Ovary (tissue), 9 donors: Measurements from ENCODE around the gene GALNT12. TPM values are rescaled to one million over a fixed set of nuclear protein-coding genes. Genes with fewer than 3 reads are reported as not detected.

Source experiments
- DNase-seq, 5 donors: peaks; one replicate each; pipeline ENCODE4 v3.0.0-alpha.2; 2019 to 2020
- H3K27ac ChIP-seq, 2 donors: fragments of 200-600 bp; one replicate each; pipeline versions ENCODE4 v1.5.1 to v1.8.0; 2019 to 2022
- H3K27me3 ChIP-seq: fragments of 200-600 bp; one replicate; pipeline ENCODE4 v1.8.0; 2022
- H3K36me3 ChIP-seq: fragments of 200-600 bp; sonication (generic); one replicate; pipeline ENCODE4 v1.5.1; 2019
- H3K4me1 ChIP-seq: one replicate; pipeline ENCODE4 v1.8.1; 2013; ENCODE audit warnings: mild to moderate bottlenecking, moderate library complexity; ENCODE audit not compliant: insufficient read depth
- H3K4me3 ChIP-seq: fragments of 200-600 bp; sonication (generic); one replicate; pipeline ENCODE4 v1.5.1; 2017
- H3K9me3 ChIP-seq, 2 donors: fragments of 200-600 bp in 1 of 2; sonication (generic) in 1 of 2; one replicate each; pipeline versions ENCODE4 v1.5.1 to v1.8.1; 2013 to 2019; ENCODE audit warnings: mild to moderate bottlenecking in 1 of 2, moderate library complexity in 1 of 2
- EP300 ChIP-seq: sonication (generic); formaldehyde crosslinking; IDR thresholded peaks from one replicate; pipeline ENCODE4 v1.6.1; 2017; ENCODE audit warnings: antibody characterized with exemption
- POLR2A ChIP-seq: fragments of 450-650 bp; IDR thresholded peaks from one replicate; pipeline ENCODE4 v1.6.1; 2017; ENCODE audit warnings: antibody characterized with exemption, mild to moderate bottlenecking, moderate library complexity
- WGBS, 3 donors: extraction: QIAGEN DNeasy Blood & Tissue Kit in 1 of 3; methylation state at CpG; one replicate each; pipeline versions ENCODE4 v1.1.5 to v1.1.7; 2013 to 2017; 5-methylcytosine and 5-hydroxymethylcytosine counted together
- intact Hi-C, 4 donors: fragments of 100-400 bp; cut with DNase I; formaldehyde crosslinking; loops; one replicate each; pipeline versions ENCODE4 v1.11.0 to v1.15.1; 2022 to 2023
- polyA plus RNA-seq, 2 donors: library from polyadenylated mRNA; stranded (reverse); fragments of 200-250 nt in 1 of 2; fragments of 350-450 nt in 1 of 2; fragmentation: Illumina TruSeq in 1 of 2; extraction: RNeasy Lipid Tissue Mini Kit (QIAGEN cat#74804) in 1 of 2; gene quantifications; one replicate each; pipeline ENCODE4 v1.2.3, GENCODE V29; 2013 to 2014
- total RNA-seq, 7 donors: library from RNA; depleted of rRNA in 2 of 7; stranded (reverse); fragments of >200 nt in 2 of 7; fragmentation: NEBNext Ultra II Directional in 3 of 7; extraction: Animal tissue kit (Norgen Biotek cat#: 25700) in 3 of 7; gene quantifications; one replicate each; pipeline versions ENCODE4 v1.1.0 to v1.2.4, GENCODE V29; 2016 to 2023
- TF ChIP-seq, protein P1 (sequence below), 3 donors: fragments of 450-650 bp in 2 of 3; fragments of 200-600 bp in 1 of 3; IDR thresholded peaks; one replicate each; pipeline versions ENCODE4 v1.5.1 to v1.8.0; 2016 to 2022; ENCODE audit warnings: antibody characterized with exemption in 3 of 3, mild to moderate bottlenecking in 1 of 3
- donor health status: DM: no; HTN: no; CAD: no; lungs with moderate emphysema.
- donor health status: DM: no; HTN: no; CAD: no.
- donor health status: Bipolar disorder and iron deficiency.
- donor health status: DM: yes; HTN: yes; CAD: no.
- donor health status: DM: no; HTN: no; CAD: no.
- donor health status: DM: yes; HTN: yes; CAD: no.

GALNT12 gene
- total and polyA plus RNA-seq, 9 donors: 0.23 to 7.0 (median 1.4) TPM

DNA sequence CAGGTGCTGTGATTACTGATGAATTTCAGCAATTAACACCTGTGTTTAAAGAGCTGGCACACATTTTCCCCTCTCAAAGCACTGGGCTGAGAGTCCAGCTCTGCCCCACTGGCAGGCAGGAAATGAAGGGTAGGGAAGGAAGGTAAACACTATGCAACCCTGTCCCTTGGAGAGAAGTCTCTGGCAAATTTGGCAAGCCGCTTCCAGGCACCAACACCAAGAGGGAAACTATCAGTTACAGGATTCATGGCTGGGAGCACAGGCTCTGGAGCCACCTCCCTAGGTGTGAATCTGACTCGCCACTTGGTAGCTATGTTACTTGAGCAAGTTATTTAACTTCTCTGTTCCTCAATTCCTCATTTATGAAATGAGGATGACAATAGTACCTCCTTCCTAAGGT lies 14.4 kb upstream of the GALNT12 start:
- no peak for DNase-seq
- no peaks in the 10 kb centered on the region for H3K36me3 ChIP-seq
- no peaks in the 10 kb centered on the region for H3K27me3 ChIP-seq
- no peak overlapping the region for H3K27ac ChIP-seq
- no peak overlapping the region for H3K4me3 ChIP-seq
- WGBS, 3 donors: 95 to 98% (median 97%) methylated on average over 2 of the region's 2 CpGs
- intact Hi-C loops: no loop called here
- H3K9me3 ChIP-seq: no peaks in the 10 kb centered on the region
- peaks cover 3% of the 10 kb centered on the region for H3K4me1 ChIP-seq
- TF ChIP-seq EP300: no peak
- TF ChIP-seq, protein P1, sequence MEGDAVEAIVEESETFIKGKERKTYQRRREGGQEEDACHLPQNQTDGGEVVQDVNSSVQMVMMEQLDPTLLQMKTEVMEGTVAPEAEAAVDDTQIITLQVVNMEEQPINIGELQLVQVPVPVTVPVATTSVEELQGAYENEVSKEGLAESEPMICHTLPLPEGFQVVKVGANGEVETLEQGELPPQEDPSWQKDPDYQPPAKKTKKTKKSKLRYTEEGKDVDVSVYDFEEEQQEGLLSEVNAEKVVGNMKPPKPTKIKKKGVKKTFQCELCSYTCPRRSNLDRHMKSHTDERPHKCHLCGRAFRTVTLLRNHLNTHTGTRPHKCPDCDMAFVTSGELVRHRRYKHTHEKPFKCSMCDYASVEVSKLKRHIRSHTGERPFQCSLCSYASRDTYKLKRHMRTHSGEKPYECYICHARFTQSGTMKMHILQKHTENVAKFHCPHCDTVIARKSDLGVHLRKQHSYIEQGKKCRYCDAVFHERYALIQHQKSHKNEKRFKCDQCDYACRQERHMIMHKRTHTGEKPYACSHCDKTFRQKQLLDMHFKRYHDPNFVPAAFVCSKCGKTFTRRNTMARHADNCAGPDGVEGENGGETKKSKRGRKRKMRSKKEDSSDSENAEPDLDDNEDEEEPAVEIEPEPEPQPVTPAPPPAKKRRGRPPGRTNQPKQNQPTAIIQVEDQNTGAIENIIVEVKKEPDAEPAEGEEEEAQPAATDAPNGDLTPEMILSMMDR (IDR thresholded peaks at IDR 0.05): no peak
- no peak for TF ChIP-seq POLR2A

DNA sequence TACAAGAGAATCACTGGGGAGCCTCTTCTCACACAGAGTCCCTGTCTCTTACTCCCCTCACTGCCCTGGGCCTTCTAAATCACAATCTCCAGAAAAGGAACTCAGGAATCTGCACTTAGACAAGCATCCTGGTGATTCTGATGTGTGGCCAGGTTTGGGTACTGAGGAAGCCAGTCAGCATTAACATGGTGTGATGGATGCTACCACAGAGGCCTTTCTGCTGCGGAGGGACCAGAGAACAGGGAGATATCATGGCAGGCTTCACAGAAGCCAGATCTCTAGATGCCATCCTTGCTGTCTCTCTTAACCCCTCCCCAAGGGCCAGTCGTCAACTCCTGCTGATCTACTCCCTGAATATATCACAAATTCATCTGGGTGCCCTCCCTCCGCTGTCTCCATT lies 12.7 kb upstream of the GALNT12 start:
- Histone ChIP-seq H3K4me3 (no peak overlapping the region), H3K36me3 (no peaks in the 10 kb centered on the region), H3K27me3 (no peaks in the 10 kb centered on the region), H3K9me3 (no peaks in the 10 kb centered on the region), H3K4me1 (peaks cover 3% of the 10 kb centered on the region), H3K27ac (no peak overlapping the region)
- intact Hi-C loops: no loop called here
- DNase-seq: no peak
- TF ChIP-seq, protein P1 (IDR thresholded peaks at IDR 0.05): no peak
- no peak for TF ChIP-seq EP300
- TF ChIP-seq POLR2A: no peak
- WGBS, 3 donors: 75 to 86% (median 84%) methylated on average over 3 of the region's 3 CpGs

DNA sequence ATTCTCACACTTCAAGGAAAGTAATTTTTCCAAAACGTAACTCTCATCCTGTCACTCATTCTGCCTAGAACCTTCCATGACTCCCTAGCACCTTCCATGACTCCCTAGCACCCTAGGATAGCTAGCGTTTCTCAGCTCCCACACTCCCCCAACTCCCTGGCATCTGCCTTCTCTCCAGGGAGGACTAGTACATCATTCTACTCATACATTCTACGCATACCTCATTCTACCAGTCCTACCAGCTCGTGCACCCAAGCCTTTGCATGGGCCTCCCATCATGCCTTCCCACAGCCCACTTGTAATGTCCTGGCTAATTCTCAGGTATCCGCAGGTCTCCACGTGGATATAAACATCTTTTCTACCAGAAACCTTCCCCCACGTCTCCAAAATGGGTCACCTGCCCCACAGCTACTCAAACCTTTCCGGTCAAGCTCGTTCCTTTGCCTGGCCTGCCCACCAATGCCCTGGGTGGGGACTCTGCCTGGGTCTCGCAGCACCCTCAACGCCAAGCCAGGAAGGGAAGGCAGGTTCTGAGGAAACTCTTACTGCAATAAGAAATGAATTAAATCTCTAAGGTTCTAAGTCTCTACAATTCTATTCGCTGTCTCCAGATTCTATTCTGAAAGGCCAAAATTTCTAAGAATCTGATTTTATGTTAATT lies 12.0 kb upstream of the GALNT12 start:
- 25 to 36% (median 27%) methylated on average over 12 of the region's 12 CpGs for WGBS, 3 donors
- H3K27me3 ChIP-seq: no peaks in the 10 kb centered on the region
- no peak for DNase-seq
- intact Hi-C loops: no loop called here
- peak overlapping the region; percentile 51 for H3K4me3 ChIP-seq
- H3K9me3 ChIP-seq: no peaks in the 10 kb centered on the region
- TF ChIP-seq POLR2A (no peak), EP300 (no peak)
- TF ChIP-seq, protein P1 (IDR thresholded peaks at IDR 0.05): no peak
- H3K36me3 ChIP-seq: no peaks in the 10 kb centered on the region
- peaks cover 3% of the 10 kb centered on the region for H3K4me1 ChIP-seq
- H3K27ac ChIP-seq: no peak overlapping the region

DNA sequence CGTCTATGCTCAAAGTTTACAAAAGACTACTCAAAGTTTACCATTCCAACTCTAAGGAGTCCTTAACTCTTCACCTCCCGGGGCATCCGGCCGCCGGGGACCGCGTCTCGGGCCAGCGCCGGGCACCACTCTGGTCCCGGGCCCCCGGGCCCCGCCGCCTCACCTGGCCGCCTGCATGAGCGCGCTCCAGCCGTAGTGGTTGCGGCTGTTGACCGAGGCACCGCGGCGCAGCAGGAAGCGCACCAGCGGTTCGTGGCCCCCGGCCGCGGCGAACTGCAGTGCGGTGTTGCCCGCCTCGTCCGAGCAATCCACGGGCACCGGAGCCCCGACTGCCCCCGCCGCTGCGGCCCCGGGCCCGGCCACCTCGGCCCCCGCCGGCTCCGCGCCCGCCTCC lies 11.5 kb upstream of the GALNT12 start:
- Histone ChIP-seq H3K27ac (no peak overlapping the region), H3K9me3 (no peaks in the 10 kb centered on the region), H3K4me1 (peaks cover 3% of the 10 kb centered on the region), H3K36me3 (no peaks in the 10 kb centered on the region), H3K4me3 (peak overlapping the region; percentile 51), H3K27me3 (no peaks in the 10 kb centered on the region)
- no peak for TF ChIP-seq POLR2A
- TF ChIP-seq EP300: no peak
- TF ChIP-seq, protein P1 (IDR thresholded peaks at IDR 0.05): no peak
- intact Hi-C loops: no loop called here
- 1% methylated on average over 35 to 48 of the region's 48 CpGs for WGBS, 3 donors
- peak in 3 of 5 donors; percentile 28 to 59 (median 54) for DNase-seq
